ENCODE data around the gene POLR2B. TPM values are rescaled to one million over a fixed set of nuclear protein-coding genes. Genes with fewer than 3 reads are reported as not detected.

The POLR2B gene
- total and polyA plus RNA-seq, 2 of the 8 experiments (the other 6 are each of a cell fraction or from before 2014, with no cell fraction given): 59.3 to 115 TPM

GRCh38 chr4:57042711-57043169 lies 64.0 kb downstream of the POLR2B start:
- POLR2A ChIA-PET (ENCODE audit: partially characterized antibody): interaction anchor here (1.2 kb wide), 1 partner anchor 8 kb away, joined by 4 read pairs; no protein-coding TSS in a partner anchor
- Histone ChIP-seq H3K27ac (ENCODE audit: low read depth, low read length) (no peak overlapping the region), H3K9ac (replicated peaks in 1 of 4; ENCODE audit: extremely low read depth in 1 of 4, low read depth in 3 of 4, low read length in 3 of 4) (no peak overlapping the region)
- TF ChIP-seq MAX (IDR thresholded peaks at IDR 0.05): no peak
- TF ChIP-seq HDAC6 (IDR thresholded peaks at IDR 0.05; ENCODE audit: low read depth, low read length): no peak
- no peak for TF ChIP-seq NRF1 (IDR thresholded peaks at IDR 0.05; ENCODE audit: low read depth, low read length)
- no peak for TF ChIP-seq EGR1 (IDR thresholded peaks at IDR 0.05; ENCODE audit: borderline replicate concordance, low read depth, low read length)
- TF ChIP-seq EZH2 (IDR thresholded peaks at IDR 0.05; ENCODE audit: low read depth, low read length, severe bottlenecking): no peak
- TF ChIP-seq RAD21 (IDR thresholded peaks at IDR 0.05 in 1 of 2, conservative IDR thresholded peaks at IDR 0.05 in 1 of 2; ENCODE audit: low read depth in 2 of 2, low read length in 2 of 2): no peak
- TF ChIP-seq CEBPB (IDR thresholded peaks at IDR 0.05; ENCODE audit: low read depth, low read length): no peak
- TF ChIP-seq RFX5 (IDR thresholded peaks at IDR 0.05; ENCODE audit: borderline replicate concordance, low read depth, low read length): no peak

More at GRCh38 chr4:57042711-57043169, 64.0 kb downstream of the POLR2B start:
- Histone ChIP-seq H2BK15ac (ENCODE audit: low read length) (no peak overlapping the region), H3K23me2 (ENCODE audit: low read depth, low read length) (no peaks in the 10 kb centered on the region), H2BK120ac (replicated peaks; ENCODE audit: low read depth, low read length) (no peak overlapping the region), H3K9me3 (ENCODE audit: insufficient read depth in 2 of 2, low read depth in 1 of 2, low read length in 1 of 2) (no peaks in the 10 kb centered on the region), H4K20me1 (replicated peaks in 1 of 2; ENCODE audit: control insufficient read depth in 1 of 2, insufficient read depth in 2 of 2, low read length in 2 of 2) (no peaks in the 10 kb centered on the region), H3K18ac (ENCODE audit: extremely low read depth, low read length) (no peak overlapping the region), H3K56ac (replicated peaks; ENCODE audit: insufficient read length, low read depth, low read length) (no peak overlapping the region), H3K4me3 (ENCODE audit: extremely low read depth in 1 of 4, insufficient read depth in 2 of 4, low read depth in 3 of 4, low read length in 4 of 4) (no peak overlapping the region), H3K4me1 (replicated peaks in 1 of 4; ENCODE audit: control insufficient read depth in 3 of 4, insufficient read depth in 4 of 4, low read length in 3 of 4) (no peaks in the 10 kb centered on the region), H4K8ac (ENCODE audit: extremely low read depth, insufficient read depth, low read length) (no peak overlapping the region), H4K91ac (replicated peaks; ENCODE audit: insufficient read length, low read length) (no peak overlapping the region), H3K27me3 (replicated peaks in 1 of 4; ENCODE audit: control insufficient read depth in 3 of 4, extremely low read depth in 1 of 4, insufficient read depth in 3 of 4, low read length in 3 of 4) (no peaks in the 10 kb centered on the region), H3K4ac (replicated peaks; ENCODE audit: insufficient read length, low read depth, low read length) (no peak overlapping the region), H3K23ac (ENCODE audit: insufficient read length) (no peak overlapping the region), H3K79me1 (ENCODE audit: low read depth, low read length) (no peaks in the 10 kb centered on the region), H2AK5ac (ENCODE audit: low read depth, low read length) (no peak overlapping the region), H3K79me2 (ENCODE audit: control insufficient read depth in 1 of 2, insufficient read depth in 2 of 2, low read length in 2 of 2) (no peaks in the 10 kb centered on the region), H2AFZ (ENCODE audit: low read length) (no peak overlapping the region), H2BK20ac (ENCODE audit: low read length) (no peak overlapping the region), H2BK12ac (ENCODE audit: low read depth, low read length) (no peak overlapping the region), H4K5ac (ENCODE audit: insufficient read length, low read depth, low read length) (no peak overlapping the region), H3K4me2 (ENCODE audit: insufficient read depth in 1 of 2, low read depth in 2 of 2, low read length in 2 of 2) (no peak overlapping the region), H3K14ac (ENCODE audit: insufficient read length) (no peak overlapping the region), H3K36me3 (ENCODE audit: control insufficient read depth in 2 of 4, insufficient read depth in 4 of 4, low read length in 3 of 4) (no peaks in the 10 kb centered on the region), H2BK5ac (ENCODE audit: low read depth, low read length) (no peak overlapping the region)
- CTCF ChIA-PET (ENCODE audit: partially characterized antibody): no interaction called here
- FAIRE-seq (no peak), DNase-seq (ENCODE audit: low read depth in 1 of 2, low spot score in 2 of 2) (no peak)
- 98% methylated on average over 5 of the region's 5 CpGs; no CpG with 5 or more reads in 1 of the 2 experiments for WGBS, 2 experiments (ENCODE audit: extremely low coverage in 1 of 2, insufficient coverage in 1 of 2, insufficient read length in 1 of 2, insufficient replicate concordance in 2 of 2, low coverage in 1 of 2, low lambda C conversion rate in 2 of 2, missing lambda C conversion rate in 1 of 2)
